Measurements from ENCODE around the gene XIRP1. TPM values are rescaled to one million over a fixed set of nuclear protein-coding genes. Genes with fewer than 3 reads are reported as not detected.

The XIRP1 gene
- total RNA-seq, 4 donors from 2014 or later = 1.3 TPM; not detected in 3

DNA sequence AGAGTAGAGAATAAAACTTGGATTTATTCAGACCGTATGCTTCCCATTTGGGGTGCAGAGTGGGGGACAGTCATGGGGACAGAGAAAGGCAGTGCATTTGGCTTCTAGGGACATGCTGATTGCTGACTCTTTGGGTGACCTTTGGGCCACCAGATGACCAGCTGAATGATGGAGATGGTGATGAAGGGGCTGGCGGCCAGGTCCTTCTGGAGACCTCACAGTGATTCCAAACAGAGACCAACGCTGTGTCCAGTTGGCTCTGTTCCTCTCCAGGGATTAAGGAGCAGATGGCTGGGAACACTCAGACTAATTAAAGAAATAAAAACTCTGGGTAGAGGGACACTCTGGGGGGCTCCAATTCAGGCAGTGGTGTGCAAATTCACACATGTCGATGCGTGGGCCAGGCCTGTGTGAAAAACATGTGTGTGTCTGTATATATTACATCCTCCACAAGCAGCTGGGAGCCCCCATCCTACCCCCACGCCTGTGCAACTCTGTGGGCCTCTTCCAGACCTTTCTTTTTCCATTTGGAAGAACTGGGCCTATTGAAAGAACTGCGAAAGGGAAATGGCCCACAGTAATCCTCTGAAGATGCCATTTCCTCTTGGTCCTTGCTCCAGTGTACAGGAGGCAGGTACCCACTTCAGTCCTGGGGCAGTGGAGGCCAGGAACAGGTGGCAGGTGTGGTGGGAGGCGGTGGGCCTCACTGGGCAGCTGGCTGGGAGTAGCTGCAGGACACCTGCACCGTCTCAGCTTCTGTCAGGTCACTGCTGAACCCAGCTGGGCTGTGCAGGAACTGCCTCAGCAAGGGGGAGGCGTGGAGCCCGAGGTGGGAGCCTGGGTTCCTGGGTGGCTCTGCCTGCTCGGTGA, 8.9 kb downstream of the XIRP1 start:
- peaks cover 0 to 54% (median 0%) of the 10 kb centered on the region in 4 donors for H3K36me3 ChIP-seq
- peaks cover 51 to 57% (median 57%) of the 10 kb centered on the region in 4 donors for H3K4me1 ChIP-seq
- DNase-seq (ENCODE audit: extremely low spot score) = no peak
- no peaks in the 10 kb centered on the region for H3K9me3 ChIP-seq
- H3K4me3 ChIP-seq = no peak overlapping the region
- TF ChIP-seq CTCF (IDR thresholded peaks at IDR 0.05) = no peak
- peak overlapping the region; percentile 89 to 95 (median 92) for H3K27ac ChIP-seq (replicated peaks in 1 of 4)
- no peaks in the 10 kb centered on the region for H3K27me3 ChIP-seq
- 69% methylated on average over 12 of the region's 12 CpGs for WGBS
- intact Hi-C loops (cut with DNase I) = no loop called here

DNA sequence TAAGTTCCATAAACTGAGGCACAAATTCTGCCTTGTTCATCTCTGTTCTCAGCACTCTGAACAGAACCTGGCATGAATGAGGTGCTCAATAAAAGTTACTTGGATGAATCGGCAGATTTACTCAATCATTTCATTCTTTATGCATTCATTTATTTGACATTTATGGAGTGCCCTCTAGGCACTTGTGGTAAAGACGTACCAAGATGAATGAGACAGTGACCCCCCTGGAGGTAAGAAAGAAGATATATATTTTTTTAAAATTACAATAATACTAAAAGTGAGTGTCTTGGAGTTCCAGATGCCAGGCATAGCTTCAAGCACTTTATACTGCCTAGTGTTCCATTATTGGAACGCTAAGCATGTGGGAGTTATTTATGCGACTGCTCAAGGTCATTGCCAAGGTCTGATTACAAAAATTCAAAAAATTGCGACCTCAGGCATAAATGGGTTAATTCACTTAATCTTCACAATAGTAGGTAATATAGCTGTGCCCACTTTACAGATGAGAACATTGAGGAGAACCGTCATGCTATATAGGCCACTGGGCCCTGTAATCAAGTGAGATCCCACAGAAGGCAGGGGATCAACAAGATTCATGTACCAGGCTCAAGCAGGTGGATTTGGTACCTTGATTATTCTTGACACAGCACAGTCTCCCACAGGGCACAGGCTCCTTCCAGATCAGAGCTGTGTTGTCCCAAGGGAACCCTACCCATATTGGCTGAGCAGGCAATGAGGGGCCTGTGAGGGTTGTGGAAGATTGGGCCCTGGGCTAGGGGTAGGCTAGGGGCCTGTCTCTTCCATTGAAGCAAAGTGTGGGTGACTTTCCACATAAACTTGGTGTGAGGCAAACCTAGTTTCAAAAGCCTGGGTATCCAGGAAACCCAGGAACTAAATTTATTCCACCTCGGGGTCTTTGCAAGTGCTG, 10.7 kb downstream of the XIRP1 start:
- H3K4me1 ChIP-seq = peaks cover 64 to 73% (median 72%) of the 10 kb centered on the region in 4 donors
- peaks cover 0 to 37% (median 0%) of the 10 kb centered on the region in 4 donors for H3K36me3 ChIP-seq
- H3K9me3 ChIP-seq = no peaks in the 10 kb centered on the region
- intact Hi-C loops (cut with DNase I) = no loop called here
- H3K27me3 ChIP-seq = no peaks in the 10 kb centered on the region
- H3K27ac ChIP-seq (replicated peaks in 1 of 4) = peak overlapping the region; percentile 89 to 95 (median 92)
- TF ChIP-seq POLR2AphosphoS5 (IDR thresholded peaks at IDR 0.05) (no peak), POLR2A (IDR thresholded peaks at IDR 0.05; ENCODE audit: low read depth) (no peak), EP300 (IDR thresholded peaks at IDR 0.05) (no peak), CTCF (IDR thresholded peaks at IDR 0.05) (no peak)
- peak overlapping the region in 3 of 4 donors; percentile 49 to 51 (median 50) for H3K4me3 ChIP-seq
- WGBS = 85% methylated on average over 7 of the region's 7 CpGs
- DNase-seq (ENCODE audit: extremely low spot score) = no peak

DNA sequence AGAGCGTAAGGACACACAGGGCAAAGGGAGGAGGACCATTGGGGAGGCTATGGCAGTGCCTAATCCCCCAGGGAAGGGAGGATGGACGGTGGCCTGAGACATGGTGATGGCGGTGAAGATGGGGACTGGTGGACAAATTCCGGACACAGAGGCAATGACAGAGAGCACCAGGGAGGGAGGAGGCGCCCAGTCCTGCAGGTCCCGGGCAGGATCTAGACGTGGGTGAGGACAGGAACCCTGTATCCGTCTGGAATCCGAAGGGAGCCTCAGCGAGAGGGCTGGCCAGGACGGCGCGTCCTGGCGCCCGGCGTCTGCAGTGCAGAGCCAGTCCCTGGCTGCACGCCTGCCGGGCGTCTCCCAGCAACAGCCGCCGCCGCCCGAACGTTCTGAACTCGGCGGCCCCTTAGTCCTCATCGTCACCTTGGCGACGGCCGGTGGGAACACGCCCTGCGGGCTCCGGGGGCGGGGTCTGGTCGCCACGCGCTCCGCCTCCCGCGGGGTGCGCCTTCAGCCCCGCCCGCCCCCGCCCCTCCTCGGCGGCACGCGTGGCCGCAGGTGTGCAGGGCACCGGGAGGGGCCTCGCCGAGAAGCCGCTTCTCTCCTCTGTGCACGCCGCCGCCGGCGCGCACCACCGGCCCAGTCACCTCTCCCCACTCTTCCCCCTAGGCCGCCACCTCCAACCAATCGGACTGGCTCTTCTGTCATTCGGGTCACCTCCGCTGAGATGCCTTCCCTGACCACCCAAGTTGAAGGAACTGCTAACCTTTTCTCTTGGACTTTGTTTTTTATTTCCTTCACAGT, 11.6 kb downstream of the XIRP1 start:
- Histone ChIP-seq H3K27me3 (no peaks in the 10 kb centered on the region), H3K4me3 (peak overlapping the region; percentile 49 to 57 (median 50)), H3K27ac (replicated peaks in 1 of 4) (peak overlapping the region; percentile 89 to 95 (median 92)), H3K9me3 (no peaks in the 10 kb centered on the region), H3K36me3 (peaks cover 0 to 27% (median 0%) of the 10 kb centered on the region in 4 donors), H3K4me1 (peaks cover 64 to 79% (median 76%) of the 10 kb centered on the region in 4 donors)
- peak; percentile 96 for DNase-seq (ENCODE audit: extremely low spot score)
- intact Hi-C loops (cut with DNase I) = no loop called here
- 11% methylated on average over 17 of the region's 64 CpGs for WGBS
- TF ChIP-seq CTCF (IDR thresholded peaks at IDR 0.05) (peak in 2 of 3 experiments; percentile 21 to 56), EP300 (IDR thresholded peaks at IDR 0.05) (peak; percentile 80), POLR2AphosphoS5 (IDR thresholded peaks at IDR 0.05) (peak; percentile 90 to 92), POLR2A (IDR thresholded peaks at IDR 0.05; ENCODE audit: low read depth) (no peak)

DNA sequence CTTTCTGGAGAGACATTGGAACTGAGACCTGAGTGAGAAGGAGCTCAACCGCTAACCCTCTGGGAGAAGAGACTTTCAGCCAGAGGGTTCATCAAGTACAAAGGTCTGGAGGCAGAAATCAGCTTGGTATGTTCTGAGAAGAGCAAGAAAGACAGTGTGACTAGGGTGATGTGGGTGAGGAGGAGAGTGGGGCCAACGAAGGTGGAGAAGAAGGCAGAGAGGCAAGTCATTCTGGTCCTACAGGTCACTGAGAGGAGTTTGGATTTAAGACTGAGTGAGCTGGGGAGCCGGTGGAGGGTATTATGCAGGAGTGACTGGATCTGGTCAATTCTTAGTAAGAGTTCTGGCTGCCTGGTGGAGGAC, 12.2 kb downstream of the XIRP1 start:
- peak overlapping the region; percentile 49 to 57 (median 50) for H3K4me3 ChIP-seq

More for the DNA sequence above, 12.2 kb downstream of the XIRP1 start:
- no peak for TF ChIP-seq CTCF (IDR thresholded peaks at IDR 0.05)
- no peak for TF ChIP-seq POLR2A (IDR thresholded peaks at IDR 0.05; ENCODE audit: low read depth)
- no peak for TF ChIP-seq POLR2AphosphoS5 (IDR thresholded peaks at IDR 0.05)
- TF ChIP-seq EP300 (IDR thresholded peaks at IDR 0.05) = no peak
- H3K9me3 ChIP-seq = no peaks in the 10 kb centered on the region
- H3K36me3 ChIP-seq = peaks cover 0 to 22% (median 0%) of the 10 kb centered on the region in 4 donors
- intact Hi-C loops (cut with DNase I) = no loop called here
- no peak for DNase-seq (ENCODE audit: extremely low spot score)
- no peaks in the 10 kb centered on the region for H3K27me3 ChIP-seq
- peak overlapping the region; percentile 89 to 95 (median 92) for H3K27ac ChIP-seq (replicated peaks in 1 of 4)
- WGBS = 59% methylated on average over 3 of the region's 3 CpGs
- H3K4me1 ChIP-seq = peaks cover 62 to 79% (median 76%) of the 10 kb centered on the region in 4 donors
